ENCODE measurements around the gene SLC39A3. TPM values are rescaled to one million over a fixed set of nuclear protein-coding genes. Genes with fewer than 3 reads are reported as not detected.

Gene SLC39A3
- total and polyA plus RNA-seq, 2 experiments from 2014 or later, result 36.1 to 44.3 TPM

- WGBS (ENCODE audit: low lambda C conversion rate, missing lambda C conversion rate), result 96% methylated on average over 39 of the region's 52 CpGs
- H3K4me2 ChIP-seq, result no peak overlapping the region
These were observed 21.9 kb downstream of the SLC39A3 start for GRCh38 chr19:2717638-2718541.

GRCh38 chr19:2716722-2717637 lies 22.8 kb downstream of the SLC39A3 start:
- H3K27ac ChIP-seq, result no peak overlapping the region
- WGBS (ENCODE audit: low lambda C conversion rate, missing lambda C conversion rate), result 93% methylated on average over 29 of the region's 51 CpGs
- no peaks in the 10 kb centered on the region for H3K36me3 ChIP-seq (replicated peaks; ENCODE audit: insufficient read depth, low read depth)
- H3K79me2 ChIP-seq, result no peaks in the 10 kb centered on the region
- peaks cover 18% of the 10 kb centered on the region for H3K27me3 ChIP-seq
- DNase-seq (ENCODE audit: low spot score), result no peak
- TF ChIP-seq EZH2phosphoT487 (IDR thresholded peaks at IDR 0.05; ENCODE audit: low read depth, severe bottlenecking, unreplicated experiment) (no peak), CTCF (IDR thresholded peaks at IDR 0.05; ENCODE audit: poor library complexity) (no peak), EZH2 (IDR thresholded peaks at IDR 0.05; ENCODE audit: borderline replicate concordance) (no peak)
- H3K9me3 ChIP-seq (ENCODE audit: low read depth), result no peaks in the 10 kb centered on the region
- peaks cover 5% of the 10 kb centered on the region for H3K4me1 ChIP-seq (ENCODE audit: insufficient read depth)
- no peak overlapping the region for H2AFZ ChIP-seq
- no peak overlapping the region for H3K4me2 ChIP-seq
- H3K4me3 ChIP-seq, result no peak overlapping the region
- no peaks in the 10 kb centered on the region for H3K9me2 ChIP-seq (replicated peaks; ENCODE audit: insufficient read depth)
- no peaks in the 10 kb centered on the region for H4K20me1 ChIP-seq (ENCODE audit: insufficient read depth, poor library complexity, severe bottlenecking)

More at GRCh38 chr19:2717638-2718541, 21.9 kb downstream of the SLC39A3 start:
- peaks cover 27% of the 10 kb centered on the region for H3K27me3 ChIP-seq
- H3K9me3 ChIP-seq (ENCODE audit: low read depth), result no peaks in the 10 kb centered on the region
- H3K36me3 ChIP-seq (replicated peaks; ENCODE audit: insufficient read depth, low read depth), result no peaks in the 10 kb centered on the region
- H3K4me3 ChIP-seq, result no peak overlapping the region
- no peak overlapping the region for H3K27ac ChIP-seq
- H3K79me2 ChIP-seq, result no peaks in the 10 kb centered on the region
- H3K4me1 ChIP-seq (ENCODE audit: insufficient read depth), result peaks cover 5% of the 10 kb centered on the region
- H4K20me1 ChIP-seq (ENCODE audit: insufficient read depth, poor library complexity, severe bottlenecking), result no peaks in the 10 kb centered on the region
- no peak for TF ChIP-seq CTCF (IDR thresholded peaks at IDR 0.05; ENCODE audit: poor library complexity)
- no peak for TF ChIP-seq EZH2 (IDR thresholded peaks at IDR 0.05; ENCODE audit: borderline replicate concordance)
- no peak for TF ChIP-seq EZH2phosphoT487 (IDR thresholded peaks at IDR 0.05; ENCODE audit: low read depth, severe bottlenecking, unreplicated experiment)
- no peak overlapping the region for H2AFZ ChIP-seq
- H3K9me2 ChIP-seq (replicated peaks; ENCODE audit: insufficient read depth), result no peaks in the 10 kb centered on the region
- no peak for DNase-seq (ENCODE audit: low spot score)

- H3K4me1 ChIP-seq (ENCODE audit: insufficient read depth), result peaks cover 5% of the 10 kb centered on the region
- 95% methylated on average over 7 of the region's 19 CpGs for WGBS (ENCODE audit: low lambda C conversion rate, missing lambda C conversion rate)
- no peak for TF ChIP-seq CTCF (IDR thresholded peaks at IDR 0.05; ENCODE audit: poor library complexity)
- TF ChIP-seq EZH2 (IDR thresholded peaks at IDR 0.05; ENCODE audit: borderline replicate concordance), result no peak
- no peak for TF ChIP-seq EZH2phosphoT487 (IDR thresholded peaks at IDR 0.05; ENCODE audit: low read depth, severe bottlenecking, unreplicated experiment)
These were observed 23.6 kb downstream of the SLC39A3 start for GRCh38 chr19:2716275-2716650.

More at GRCh38 chr19:2716275-2716650, 23.6 kb downstream of the SLC39A3 start:
- no peak overlapping the region for H3K27ac ChIP-seq
- H3K4me3 ChIP-seq, result no peak overlapping the region
- no peaks in the 10 kb centered on the region for H3K36me3 ChIP-seq (replicated peaks; ENCODE audit: insufficient read depth, low read depth)
- no peaks in the 10 kb centered on the region for H3K9me3 ChIP-seq (ENCODE audit: low read depth)
- no peaks in the 10 kb centered on the region for H3K9me2 ChIP-seq (replicated peaks; ENCODE audit: insufficient read depth)
- no peak for DNase-seq (ENCODE audit: low spot score)
- no peak overlapping the region for H2AFZ ChIP-seq
- no peaks in the 10 kb centered on the region for H4K20me1 ChIP-seq (ENCODE audit: insufficient read depth, poor library complexity, severe bottlenecking)
- peaks cover 12% of the 10 kb centered on the region for H3K27me3 ChIP-seq
- no peak overlapping the region for H3K4me2 ChIP-seq
- no peaks in the 10 kb centered on the region for H3K79me2 ChIP-seq
